Suprapubic skin (tissue), 3 donors: ENCODE results near the gene LRP6.

Experiments
- POLR2A ChIP-seq, 2 donors: fragments of 450-650 bp; IDR thresholded peaks; one replicate each; pipeline ENCODE4 v1.6.1; 2017; ENCODE audit warnings: antibody characterized with exemption in 2 of 2, mild to moderate bottlenecking in 2 of 2, moderate library complexity in 2 of 2
- TF ChIP-seq, protein P1 (sequence below), 2 donors: fragments of 200-600 bp in 1 of 2; fragments of 450-650 bp in 1 of 2; sonication (generic) in 1 of 2; IDR thresholded peaks; one replicate each; pipeline ENCODE4 v1.5.1; 2016 to 2019; ENCODE audit warnings: antibody characterized with exemption in 2 of 2, mild to moderate bottlenecking in 1 of 2, moderate library complexity in 1 of 2

DNA sequence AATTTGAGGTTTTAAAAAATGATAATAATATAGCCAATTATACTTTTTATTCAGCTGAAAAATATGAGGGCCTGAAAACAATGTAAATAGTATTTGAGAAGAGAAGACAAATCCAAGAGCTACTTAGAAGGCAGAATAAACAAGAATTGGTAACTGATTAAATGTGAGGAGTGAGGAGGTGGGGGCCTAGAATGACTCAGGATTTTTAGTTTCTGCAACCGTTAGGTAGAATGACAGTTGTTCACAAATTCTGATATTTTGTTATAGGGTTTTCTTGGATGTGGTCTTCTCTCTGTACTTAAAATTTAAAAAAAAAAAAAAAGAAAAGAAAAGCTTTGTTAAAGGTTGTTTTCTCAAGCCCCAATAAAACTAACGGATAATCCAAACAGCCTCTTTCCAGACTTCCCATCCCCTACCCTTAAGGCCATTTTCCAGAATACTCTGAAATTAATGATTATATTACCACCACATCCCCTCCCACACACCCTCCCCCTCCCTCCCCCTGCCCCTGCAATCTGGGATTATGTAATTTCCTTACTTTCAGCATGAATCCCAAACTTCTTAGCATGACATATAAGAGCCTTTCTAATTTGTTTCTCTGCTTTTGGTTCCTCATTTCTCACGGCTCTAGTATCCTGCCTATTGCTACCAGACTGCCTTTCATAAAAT is 50.4 kb downstream of the LRP6 start:
- no peak for TF ChIP-seq POLR2A (IDR thresholded peaks at IDR 0.05)
- TF ChIP-seq, protein P1, sequence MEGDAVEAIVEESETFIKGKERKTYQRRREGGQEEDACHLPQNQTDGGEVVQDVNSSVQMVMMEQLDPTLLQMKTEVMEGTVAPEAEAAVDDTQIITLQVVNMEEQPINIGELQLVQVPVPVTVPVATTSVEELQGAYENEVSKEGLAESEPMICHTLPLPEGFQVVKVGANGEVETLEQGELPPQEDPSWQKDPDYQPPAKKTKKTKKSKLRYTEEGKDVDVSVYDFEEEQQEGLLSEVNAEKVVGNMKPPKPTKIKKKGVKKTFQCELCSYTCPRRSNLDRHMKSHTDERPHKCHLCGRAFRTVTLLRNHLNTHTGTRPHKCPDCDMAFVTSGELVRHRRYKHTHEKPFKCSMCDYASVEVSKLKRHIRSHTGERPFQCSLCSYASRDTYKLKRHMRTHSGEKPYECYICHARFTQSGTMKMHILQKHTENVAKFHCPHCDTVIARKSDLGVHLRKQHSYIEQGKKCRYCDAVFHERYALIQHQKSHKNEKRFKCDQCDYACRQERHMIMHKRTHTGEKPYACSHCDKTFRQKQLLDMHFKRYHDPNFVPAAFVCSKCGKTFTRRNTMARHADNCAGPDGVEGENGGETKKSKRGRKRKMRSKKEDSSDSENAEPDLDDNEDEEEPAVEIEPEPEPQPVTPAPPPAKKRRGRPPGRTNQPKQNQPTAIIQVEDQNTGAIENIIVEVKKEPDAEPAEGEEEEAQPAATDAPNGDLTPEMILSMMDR (IDR thresholded peaks at IDR 0.05): no peak
